Measurements from ENCODE around the gene CYP1A2.
A peak's percentile ranks its signal among the peaks of the same experiment; 100 is the strongest.

Gene CYP1A2

GRCh38 chr15:74799856-74800558 is 51.4 kb downstream of the CYP1A2 start:
- TF ChIP-seq CTCF (IDR thresholded peaks at IDR 0.05; ENCODE audit: low read depth, low read length) (peak; percentile 93), POLR2A (IDR thresholded peaks at IDR 0.05; ENCODE audit: extremely low read depth, insufficient read length) (no peak), MYC (IDR thresholded peaks at IDR 0.05; ENCODE audit: low read depth, low read length) (peak; percentile 77), MAX (IDR thresholded peaks at IDR 0.05; ENCODE audit: low read depth, low read length) (peak; percentile 71)
- DNase-seq (ENCODE audit: low read depth), result peak; percentile 87
- no peak overlapping the region for H3K4me3 ChIP-seq (ENCODE audit: low read depth, low read length)

- TF ChIP-seq CTCF (IDR thresholded peaks at IDR 0.05; ENCODE audit: low read depth, low read length) (no peak), MYC (IDR thresholded peaks at IDR 0.05; ENCODE audit: low read depth, low read length) (no peak)
- peak; percentile 74 for DNase-seq (ENCODE audit: low read depth)
- H3K4me3 ChIP-seq (ENCODE audit: low read depth, low read length), result no peak overlapping the region
These were observed 52.0 kb downstream of the CYP1A2 start for GRCh38 chr15:74800559-74801094.

- TF ChIP-seq CTCF (IDR thresholded peaks at IDR 0.05; ENCODE audit: low read depth, low read length) (no peak), MAX (IDR thresholded peaks at IDR 0.05; ENCODE audit: low read depth, low read length) (no peak), POLR2A (IDR thresholded peaks at IDR 0.05; ENCODE audit: extremely low read depth, insufficient read length) (no peak), MYC (IDR thresholded peaks at IDR 0.05; ENCODE audit: low read depth, low read length) (no peak)
- no peak overlapping the region for H3K4me3 ChIP-seq (ENCODE audit: low read depth, low read length)
- DNase-seq (ENCODE audit: low read depth), result no peak
These were observed 52.8 kb downstream of the CYP1A2 start for GRCh38 chr15:74801311-74801997.

- TF ChIP-seq MYC (IDR thresholded peaks at IDR 0.05; ENCODE audit: low read depth, low read length), result no peak
- no peak for TF ChIP-seq CTCF (IDR thresholded peaks at IDR 0.05; ENCODE audit: low read depth, low read length)
- TF ChIP-seq MAX (IDR thresholded peaks at IDR 0.05; ENCODE audit: low read depth, low read length), result no peak
- no peak for TF ChIP-seq POLR2A (IDR thresholded peaks at IDR 0.05; ENCODE audit: extremely low read depth, insufficient read length)
- H3K4me3 ChIP-seq (ENCODE audit: low read depth, low read length), result no peak overlapping the region
- DNase-seq (ENCODE audit: low read depth), result no peak
These were observed 53.6 kb downstream of the CYP1A2 start for GRCh38 chr15:74802290-74802689.

GRCh38 chr15:74802862-74803447 is 54.3 kb downstream of the CYP1A2 start:
- no peak for DNase-seq (ENCODE audit: low read depth)
- H3K4me3 ChIP-seq (ENCODE audit: low read depth, low read length), result no peak overlapping the region
- TF ChIP-seq CTCF (IDR thresholded peaks at IDR 0.05; ENCODE audit: low read depth, low read length) (no peak), MYC (IDR thresholded peaks at IDR 0.05; ENCODE audit: low read depth, low read length) (no peak), MAX (IDR thresholded peaks at IDR 0.05; ENCODE audit: low read depth, low read length) (no peak), POLR2A (IDR thresholded peaks at IDR 0.05; ENCODE audit: extremely low read depth, insufficient read length) (no peak)

Measured in NB4 (cell line).